K562 (cell line): ENCODE results near the gene GET3. TPM values are rescaled to one million over a fixed set of nuclear protein-coding genes. Genes with fewer than 3 reads are reported as not detected.

Experiments
- HEY1 ChIP-seq: fragments of 250-450 bp; sonication (Bioruptor Pico); IDR thresholded peaks from 2 replicates; pipeline ENCODE4 v1.5.0; 2020; ENCODE audit warnings: mild to moderate bottlenecking, moderate library complexity, borderline replicate concordance
- JUND ChIP-seq, 2 experiments: IDR thresholded peaks; 2 replicates in 1 of 2; 3 replicates in 1 of 2; pipeline ENCODE4 v1.6.1; 2011; ENCODE audit warnings: borderline replicate concordance in 2 of 2, low read depth in 2 of 2, low read length in 2 of 2, improper control_type of control experiment in 1 of 2, missing biosample characterization in 1 of 2, missing genetic modification characterization in 1 of 2, missing genetic modification reagents in 1 of 2
- NFYB ChIP-seq: IDR thresholded peaks from 2 replicates; pipeline ENCODE4 v1.6.1; 2011; ENCODE audit warnings: mild to moderate bottlenecking, moderate library complexity; ENCODE audit not compliant: insufficient read length; ENCODE audit errors: extremely low read depth
- SMARCB1 ChIP-seq: IDR thresholded peaks from 2 replicates; pipeline ENCODE4 v1.6.1; 2011; ENCODE audit warnings: improper control_type of control experiment, low read depth; ENCODE audit not compliant: insufficient read length
- SRSF7 ChIP-seq: fragments of 200-400 bp; formaldehyde crosslinking; optimal IDR thresholded peaks from 2 replicates; pipeline ENCODE3; 2017; ENCODE audit warnings: mild to moderate bottlenecking, low read depth, low read length
- XRCC3 ChIP-seq: fragments of 450-650 bp; IDR thresholded peaks from 2 replicates; pipeline ENCODE4 v1.6.1; 2017; ENCODE audit warnings: mild to moderate bottlenecking, moderate library complexity
- ZC3H8 ChIP-seq: fragments of 450-650 bp; IDR thresholded peaks from 2 replicates; pipeline ENCODE4 v1.6.1; 2017
- polyA plus RNA-seq, 8 experiments: library from polyadenylated mRNA; depleted of rRNA in 4 of 8; stranded (reverse) in 5 of 8; unstranded in 3 of 8; fragments of >200 nt; fragmentation: Nextera tagmentation in 2 of 8; fragmentation: Illumina TruSeq in 1 of 8; extraction: Ambion mirVana in 2 of 8; extraction: Trizol in 1 of 8; gene quantifications; 2 replicates each; pipeline versions ENCODE4 v1.2.1 to v1.2.3, GENCODE V29; 2011 to 2014; ENCODE audit warnings: inconsistent platforms in 1 of 8, missing spikeins in 1 of 8
- total RNA-seq, 7 experiments: library from RNA; depleted of rRNA in 6 of 7; stranded (reverse); fragments of >200 nt in 6 of 7; fragmentation: Illumina TruSeq in 2 of 7; extraction: Trizol in 2 of 7; gene quantifications; 2 replicates each; pipeline versions ENCODE4 v1.2.1 to v1.2.3, GENCODE V29; 2011 to 2021; ENCODE audit warnings: low replicate concordance in 1 of 7
- TF ChIP-seq, protein P1 (sequence below): sonication (generic); formaldehyde crosslinking; IDR thresholded peaks from 2 replicates; pipeline ENCODE4 v1.8.0; 2022; ENCODE audit warnings: mild to moderate bottlenecking, missing genetic modification reagents, borderline replicate concordance
- TF ChIP-seq, protein P2 (sequence below), 2 experiments: fragments of 450-650 bp; formaldehyde crosslinking in 1 of 2; IDR thresholded peaks; 2 replicates each; pipeline versions ENCODE4 v1.4.0 to v1.6.1; 2014 to 2020; ENCODE audit warnings: mild to moderate bottlenecking in 2 of 2, borderline replicate concordance in 1 of 2, low read depth in 1 of 2
- TF ChIP-seq, protein P3 (sequence below), 3 experiments: fragments of 200-800 bp in 1 of 3; fragments of 250-450 bp in 1 of 3; fragments of 450-650 bp in 1 of 3; sonication (Bioruptor Pico) in 1 of 3; sonication (Bioruptor generic) in 1 of 3; formaldehyde crosslinking in 1 of 3; IDR thresholded peaks; 2 replicates each; pipeline versions ENCODE4 v1.6.1 to v1.8.0; 2016 to 2022; ENCODE audit warnings: mild to moderate bottlenecking in 2 of 3, missing genetic modification characterization in 2 of 3, missing compliant biosample characterization in 1 of 3, moderate library complexity in 1 of 3

The GET3 gene
- total and polyA plus RNA-seq, 9 of the 15 experiments (the other 6 are each of a cell fraction or from before 2014, with no cell fraction given): 8.3 to 83.5 (median 51.8) TPM

DNA sequence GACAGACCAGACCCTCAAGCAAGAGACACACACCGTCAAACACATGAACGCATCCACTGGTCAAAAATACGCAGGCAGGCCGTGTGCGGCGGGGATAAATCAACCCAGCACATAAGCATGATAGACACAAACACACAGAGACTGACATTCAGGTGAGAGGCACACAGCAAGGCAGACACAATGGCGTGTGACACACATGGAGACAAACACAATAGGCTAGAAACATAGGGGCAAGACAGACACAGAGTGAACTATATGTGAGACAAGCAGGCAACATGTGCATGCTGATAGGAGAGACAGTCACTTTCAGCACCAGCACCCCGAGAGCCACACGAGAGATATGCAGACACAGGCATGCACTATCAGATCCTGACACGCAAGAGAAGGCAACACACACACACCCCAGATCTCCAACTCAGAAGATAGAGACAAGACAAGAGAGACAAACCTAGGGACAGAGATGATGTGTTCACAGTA lies 47.1 kb downstream of the GET3 start (continued):
- TF ChIP-seq, protein P1, sequence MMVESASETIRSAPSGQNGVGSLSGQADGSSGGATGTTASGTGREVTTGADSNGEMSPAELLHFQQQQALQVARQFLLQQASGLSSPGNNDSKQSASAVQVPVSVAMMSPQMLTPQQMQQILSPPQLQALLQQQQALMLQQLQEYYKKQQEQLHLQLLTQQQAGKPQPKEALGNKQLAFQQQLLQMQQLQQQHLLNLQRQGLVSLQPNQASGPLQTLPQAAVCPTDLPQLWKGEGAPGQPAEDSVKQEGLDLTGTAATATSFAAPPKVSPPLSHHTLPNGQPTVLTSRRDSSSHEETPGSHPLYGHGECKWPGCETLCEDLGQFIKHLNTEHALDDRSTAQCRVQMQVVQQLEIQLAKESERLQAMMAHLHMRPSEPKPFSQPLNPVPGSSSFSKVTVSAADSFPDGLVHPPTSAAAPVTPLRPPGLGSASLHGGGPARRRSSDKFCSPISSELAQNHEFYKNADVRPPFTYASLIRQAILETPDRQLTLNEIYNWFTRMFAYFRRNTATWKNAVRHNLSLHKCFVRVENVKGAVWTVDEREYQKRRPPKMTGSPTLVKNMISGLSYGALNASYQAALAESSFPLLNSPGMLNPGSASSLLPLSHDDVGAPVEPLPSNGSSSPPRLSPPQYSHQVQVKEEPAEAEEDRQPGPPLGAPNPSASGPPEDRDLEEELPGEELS (CRISPR knock-in tag): peak; percentile 54; the same call in 1 of the 2 replicates
- TF ChIP-seq SMARCB1: no peak
- no peak for TF ChIP-seq NFYB
- no peak for TF ChIP-seq ZC3H8
- TF ChIP-seq, protein P2, sequence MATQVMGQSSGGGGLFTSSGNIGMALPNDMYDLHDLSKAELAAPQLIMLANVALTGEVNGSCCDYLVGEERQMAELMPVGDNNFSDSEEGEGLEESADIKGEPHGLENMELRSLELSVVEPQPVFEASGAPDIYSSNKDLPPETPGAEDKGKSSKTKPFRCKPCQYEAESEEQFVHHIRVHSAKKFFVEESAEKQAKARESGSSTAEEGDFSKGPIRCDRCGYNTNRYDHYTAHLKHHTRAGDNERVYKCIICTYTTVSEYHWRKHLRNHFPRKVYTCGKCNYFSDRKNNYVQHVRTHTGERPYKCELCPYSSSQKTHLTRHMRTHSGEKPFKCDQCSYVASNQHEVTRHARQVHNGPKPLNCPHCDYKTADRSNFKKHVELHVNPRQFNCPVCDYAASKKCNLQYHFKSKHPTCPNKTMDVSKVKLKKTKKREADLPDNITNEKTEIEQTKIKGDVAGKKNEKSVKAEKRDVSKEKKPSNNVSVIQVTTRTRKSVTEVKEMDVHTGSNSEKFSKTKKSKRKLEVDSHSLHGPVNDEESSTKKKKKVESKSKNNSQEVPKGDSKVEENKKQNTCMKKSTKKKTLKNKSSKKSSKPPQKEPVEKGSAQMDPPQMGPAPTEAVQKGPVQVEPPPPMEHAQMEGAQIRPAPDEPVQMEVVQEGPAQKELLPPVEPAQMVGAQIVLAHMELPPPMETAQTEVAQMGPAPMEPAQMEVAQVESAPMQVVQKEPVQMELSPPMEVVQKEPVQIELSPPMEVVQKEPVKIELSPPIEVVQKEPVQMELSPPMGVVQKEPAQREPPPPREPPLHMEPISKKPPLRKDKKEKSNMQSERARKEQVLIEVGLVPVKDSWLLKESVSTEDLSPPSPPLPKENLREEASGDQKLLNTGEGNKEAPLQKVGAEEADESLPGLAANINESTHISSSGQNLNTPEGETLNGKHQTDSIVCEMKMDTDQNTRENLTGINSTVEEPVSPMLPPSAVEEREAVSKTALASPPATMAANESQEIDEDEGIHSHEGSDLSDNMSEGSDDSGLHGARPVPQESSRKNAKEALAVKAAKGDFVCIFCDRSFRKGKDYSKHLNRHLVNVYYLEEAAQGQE (IDR thresholded peaks at IDR 0.05; ENCODE audit: borderline replicate concordance): peak; percentile 33; the same call in 1 of the 2 replicates
- TF ChIP-seq, protein P2 (CRISPR knock-in tag; IDR thresholded peaks at IDR 0.05; ENCODE audit: low read depth): no peak
- TF ChIP-seq SRSF7: no peak
- TF ChIP-seq XRCC3: no peak
- peak; percentile 79; the same call in 1 of the 2 replicates for TF ChIP-seq JUND (IDR thresholded peaks at IDR 0.05; ENCODE audit: borderline replicate concordance, low read depth, low read length)
- TF ChIP-seq JUND (tag; IDR thresholded peaks at IDR 0.05; ENCODE audit: borderline replicate concordance, low read depth, low read length): peak; percentile 82; the same call in 1 of the 3 replicates
- TF ChIP-seq, protein P3, sequence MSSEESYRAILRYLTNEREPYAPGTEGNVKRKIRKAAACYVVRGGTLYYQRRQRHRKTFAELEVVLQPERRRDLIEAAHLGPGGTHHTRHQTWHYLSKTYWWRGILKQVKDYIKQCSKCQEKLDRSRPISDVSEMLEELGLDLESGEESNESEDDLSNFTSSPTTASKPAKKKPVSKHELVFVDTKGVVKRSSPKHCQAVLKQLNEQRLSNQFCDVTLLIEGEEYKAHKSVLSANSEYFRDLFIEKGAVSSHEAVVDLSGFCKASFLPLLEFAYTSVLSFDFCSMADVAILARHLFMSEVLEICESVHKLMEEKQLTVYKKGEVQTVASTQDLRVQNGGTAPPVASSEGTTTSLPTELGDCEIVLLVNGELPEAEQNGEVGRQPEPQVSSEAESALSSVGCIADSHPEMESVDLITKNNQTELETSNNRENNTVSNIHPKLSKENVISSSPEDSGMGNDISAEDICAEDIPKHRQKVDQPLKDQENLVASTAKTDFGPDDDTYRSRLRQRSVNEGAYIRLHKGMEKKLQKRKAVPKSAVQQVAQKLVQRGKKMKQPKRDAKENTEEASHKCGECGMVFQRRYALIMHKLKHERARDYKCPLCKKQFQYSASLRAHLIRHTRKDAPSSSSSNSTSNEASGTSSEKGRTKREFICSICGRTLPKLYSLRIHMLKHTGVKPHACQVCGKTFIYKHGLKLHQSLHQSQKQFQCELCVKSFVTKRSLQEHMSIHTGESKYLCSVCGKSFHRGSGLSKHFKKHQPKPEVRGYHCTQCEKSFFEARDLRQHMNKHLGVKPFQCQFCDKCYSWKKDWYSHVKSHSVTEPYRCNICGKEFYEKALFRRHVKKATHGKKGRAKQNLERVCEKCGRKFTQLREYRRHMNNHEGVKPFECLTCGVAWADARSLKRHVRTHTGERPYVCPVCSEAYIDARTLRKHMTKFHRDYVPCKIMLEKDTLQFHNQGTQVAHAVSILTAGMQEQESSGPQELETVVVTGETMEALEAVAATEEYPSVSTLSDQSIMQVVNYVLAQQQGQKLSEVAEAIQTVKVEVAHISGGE (CRISPR knock-in tag; IDR thresholded peaks at IDR 0.05): peak in 1 of 3 experiments; percentile 71; a peak in 2 of 6 replicates
- TF ChIP-seq HEY1 (CRISPR knock-in tag): no peak
